ENCODE data around the gene OGN. TPM values are rescaled to one million over a fixed set of nuclear protein-coding genes. Genes with fewer than 3 reads are reported as not detected.

The OGN gene
- total and polyA plus RNA-seq, 10 of the 15 experiments (the other 5 are each of a cell fraction or from before 2014, with no cell fraction given), result 0.04 to 2.5 (median 0.15) TPM; not detected in 4

- TF ChIP-seq ZNF592 (IDR thresholded peaks at IDR 0.05) (no peak), ZBTB4 (CRISPR knock-in tag; IDR thresholded peaks at IDR 0.05) (no peak), RELA (IDR thresholded peaks at IDR 0.05; ENCODE audit: borderline replicate concordance, partially characterized antibody) (no peak), IKZF1 (conservative IDR thresholded peaks at IDR 0.05) (no peak), PRDM15 (CRISPR knock-in tag; IDR thresholded peaks at IDR 0.05) (no peak), CEBPZ (IDR thresholded peaks at IDR 0.05; ENCODE audit: low read depth, low read length) (no peak), CREB1 (IDR thresholded peaks at IDR 0.05; ENCODE audit: low read depth) (no peak)
Observed at GRCh38 chr9:92380603-92381002, 23.8 kb downstream of the OGN start (continued).

Measured in GM12878 (cell line).